ENCODE results near the gene RPL41. TPM values are rescaled to one million over a fixed set of nuclear protein-coding genes. Genes with fewer than 3 reads are reported as not detected.

Gene RPL41
- total and polyA plus RNA-seq, 11 donors, result 533 to 4,466 (median 1,999) TPM

DNA sequence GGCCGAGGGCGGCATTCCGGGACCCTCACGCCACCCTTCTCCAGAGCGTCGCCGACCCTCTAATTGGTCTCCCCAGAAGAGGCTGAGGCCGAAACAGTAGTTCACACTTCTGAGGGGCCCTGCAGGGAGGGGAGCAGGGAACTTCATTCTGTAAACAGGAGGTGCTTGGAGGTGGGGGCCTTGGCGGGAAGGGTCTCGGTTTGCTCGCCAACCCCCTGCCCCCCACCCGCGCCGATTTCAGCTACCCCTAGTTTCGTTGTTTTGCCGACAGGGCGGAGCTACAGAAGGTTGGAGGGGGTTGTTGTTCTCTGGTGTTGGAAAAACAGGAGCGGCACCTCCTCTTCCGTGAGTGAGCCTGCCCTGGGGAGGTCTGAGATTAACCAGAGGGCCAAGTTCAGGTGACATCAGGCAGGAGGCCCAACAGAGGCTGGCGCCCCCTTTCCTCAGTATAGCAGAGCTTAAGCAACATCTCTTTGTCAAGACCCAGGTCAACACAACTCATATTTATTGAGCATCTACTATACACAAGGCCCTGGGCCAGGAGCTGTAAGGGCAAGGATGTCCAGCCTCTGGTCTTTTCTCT, 35.8 kb upstream of the RPL41 start:
- Histone ChIP-seq H3K4me3 (peak overlapping the region in 10 of 12 donors; percentile 35 to 67 (median 54)), H3K27me3 (peaks cover 0 to 17% (median 10%) of the 10 kb centered on the region in 9 donors), H3K36me3 (no peaks in the 10 kb centered on the region), H3K27ac (peak overlapping the region in 1 of 12 donors; percentile 47), H3K9me3 (no peaks in the 10 kb centered on the region), H3K4me1 (peaks cover 0 to 26% (median 16%) of the 10 kb centered on the region in 12 donors)
- TF ChIP-seq, protein P1, sequence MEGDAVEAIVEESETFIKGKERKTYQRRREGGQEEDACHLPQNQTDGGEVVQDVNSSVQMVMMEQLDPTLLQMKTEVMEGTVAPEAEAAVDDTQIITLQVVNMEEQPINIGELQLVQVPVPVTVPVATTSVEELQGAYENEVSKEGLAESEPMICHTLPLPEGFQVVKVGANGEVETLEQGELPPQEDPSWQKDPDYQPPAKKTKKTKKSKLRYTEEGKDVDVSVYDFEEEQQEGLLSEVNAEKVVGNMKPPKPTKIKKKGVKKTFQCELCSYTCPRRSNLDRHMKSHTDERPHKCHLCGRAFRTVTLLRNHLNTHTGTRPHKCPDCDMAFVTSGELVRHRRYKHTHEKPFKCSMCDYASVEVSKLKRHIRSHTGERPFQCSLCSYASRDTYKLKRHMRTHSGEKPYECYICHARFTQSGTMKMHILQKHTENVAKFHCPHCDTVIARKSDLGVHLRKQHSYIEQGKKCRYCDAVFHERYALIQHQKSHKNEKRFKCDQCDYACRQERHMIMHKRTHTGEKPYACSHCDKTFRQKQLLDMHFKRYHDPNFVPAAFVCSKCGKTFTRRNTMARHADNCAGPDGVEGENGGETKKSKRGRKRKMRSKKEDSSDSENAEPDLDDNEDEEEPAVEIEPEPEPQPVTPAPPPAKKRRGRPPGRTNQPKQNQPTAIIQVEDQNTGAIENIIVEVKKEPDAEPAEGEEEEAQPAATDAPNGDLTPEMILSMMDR (IDR thresholded peaks at IDR 0.05), result no peak
- no peak for TF ChIP-seq POLR2A (IDR thresholded peaks at IDR 0.05)
- WGBS, 4 donors, result 32 to 46% (median 39%) methylated on average over 16 to 20 of the region's 20 CpGs
- intact Hi-C loops (cut with DNase I), result no loop called here
- no peak for ATAC-seq
- DNase-seq, result no peak

DNA sequence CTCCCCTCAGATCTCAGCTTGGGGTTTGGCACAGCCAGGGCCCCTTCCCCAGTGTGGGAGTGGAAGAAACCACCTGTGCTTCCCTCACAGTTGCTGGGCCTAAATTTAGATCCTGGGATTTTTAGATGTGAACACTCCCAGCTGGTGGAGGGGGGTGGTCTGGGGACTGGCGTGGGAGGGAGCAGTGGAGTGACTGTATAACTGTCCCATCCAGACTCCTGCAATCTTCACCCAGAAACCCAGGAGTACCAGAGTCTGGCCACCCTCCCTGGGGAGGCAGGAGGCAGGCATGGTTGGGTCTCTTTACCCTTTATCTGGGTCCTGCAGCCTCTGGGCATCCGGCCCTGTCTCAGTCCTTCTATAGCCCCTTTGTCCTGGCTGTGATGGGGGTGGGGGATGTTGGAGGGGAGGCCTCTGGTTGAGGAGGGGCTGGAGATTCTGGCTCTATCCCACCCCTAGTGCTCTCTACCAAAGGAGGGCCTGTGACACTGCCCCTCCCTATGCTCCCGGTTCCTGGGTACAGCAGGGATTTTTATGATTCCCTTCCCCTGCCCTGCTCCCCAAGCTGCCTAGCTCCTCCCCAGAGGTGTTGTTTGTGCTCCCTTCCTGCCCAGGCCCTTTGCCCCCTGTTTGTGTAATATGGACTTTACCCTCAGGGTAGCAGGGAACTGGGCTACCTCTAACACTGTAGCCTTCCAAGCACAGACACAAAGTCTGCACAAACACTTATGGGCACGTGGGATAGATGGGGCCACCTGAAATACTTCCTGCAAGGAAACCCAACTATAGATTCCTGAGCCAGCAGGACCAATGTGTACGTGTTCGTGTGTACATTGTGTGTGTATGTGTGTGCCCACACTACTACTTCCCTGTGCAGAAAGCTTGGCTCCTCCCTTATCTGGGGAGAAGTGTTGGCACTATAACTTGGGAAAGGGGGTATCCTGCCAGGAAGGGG, 34.8 kb upstream of the RPL41 start:
- 50 to 63% (median 58%) methylated on average over 5 to 6 of the region's 6 CpGs for WGBS, 4 donors
- Histone ChIP-seq H3K4me3 (peak overlapping the region in 5 of 12 donors; percentile 2 to 55 (median 54)), H3K4me1 (peaks cover 0 to 29% (median 16%) of the 10 kb centered on the region in 12 donors), H3K9me3 (no peaks in the 10 kb centered on the region), H3K27me3 (peaks cover 0 to 17% (median 10%) of the 10 kb centered on the region in 9 donors), H3K36me3 (no peaks in the 10 kb centered on the region), H3K27ac (peak overlapping the region in 1 of 12 donors; percentile 47)
- no peak for TF ChIP-seq POLR2A (IDR thresholded peaks at IDR 0.05)
- TF ChIP-seq, protein P1 (IDR thresholded peaks at IDR 0.05), result no peak
- ATAC-seq (no peak), DNase-seq (no peak)
- intact Hi-C loops (cut with DNase I), result no loop called here

DNA sequence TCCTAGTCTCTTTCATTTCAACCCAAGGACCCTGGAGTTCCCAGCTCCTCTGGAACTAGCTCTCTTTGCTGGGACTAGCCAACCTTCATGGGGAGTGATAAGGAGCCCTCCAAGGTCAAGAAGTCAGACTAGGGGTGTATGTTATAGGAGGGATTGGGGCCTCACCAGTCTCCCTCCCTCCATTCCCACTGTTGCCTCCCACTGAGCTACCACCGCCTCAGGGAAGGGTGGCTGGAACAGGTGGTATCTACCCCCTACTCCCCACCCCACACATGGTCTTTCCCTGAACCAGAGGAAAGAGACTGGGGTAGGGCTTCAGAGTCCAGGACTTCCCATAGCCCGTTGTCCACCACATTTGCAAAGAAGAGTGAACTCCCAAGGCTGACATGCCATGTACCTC, 34.1 kb upstream of the RPL41 start:
- no peaks in the 10 kb centered on the region for H3K9me3 ChIP-seq
- 49 to 100% (median 82%) methylated on average over 1 to 2 of the region's 2 CpGs for WGBS, 4 donors
- no peak for DNase-seq
- H3K4me3 ChIP-seq, result no peak overlapping the region
- H3K4me1 ChIP-seq, result peaks cover 0 to 34% (median 16%) of the 10 kb centered on the region in 12 donors
- H3K27ac ChIP-seq, result no peak overlapping the region
- intact Hi-C loops (cut with DNase I), result no loop called here
- TF ChIP-seq POLR2A (IDR thresholded peaks at IDR 0.05), result no peak
- TF ChIP-seq, protein P1 (IDR thresholded peaks at IDR 0.05), result no peak
- no peaks in the 10 kb centered on the region for H3K36me3 ChIP-seq
- no peak for ATAC-seq
- peaks cover 0 to 17% (median 10%) of the 10 kb centered on the region in 9 donors for H3K27me3 ChIP-seq

DNA sequence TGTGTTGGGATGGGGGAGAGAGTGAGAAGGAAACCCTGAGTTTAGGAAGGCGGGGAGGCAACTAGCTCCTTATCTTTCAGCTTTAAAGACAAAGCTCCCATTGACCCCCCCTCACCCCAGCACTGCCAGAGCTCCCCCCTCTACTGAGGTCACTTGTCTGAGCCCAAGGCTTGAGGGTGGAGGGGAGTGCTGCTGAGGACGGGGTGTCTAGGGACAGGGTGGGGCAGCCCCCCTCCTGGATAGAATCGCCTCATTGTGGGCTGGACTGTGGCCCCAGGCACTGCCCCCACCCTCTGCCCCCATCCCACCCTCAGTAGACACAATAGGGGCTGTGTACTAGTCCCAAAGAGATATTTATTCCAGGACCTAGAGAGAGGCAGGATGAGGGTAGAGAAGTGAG, 33.5 kb upstream of the RPL41 start:
- Histone ChIP-seq H3K36me3 (no peaks in the 10 kb centered on the region), H3K4me1 (peaks cover 0 to 39% (median 16%) of the 10 kb centered on the region in 12 donors), H3K27me3 (peaks cover 0 to 17% (median 10%) of the 10 kb centered on the region in 9 donors), H3K27ac (no peak overlapping the region), H3K4me3 (no peak overlapping the region), H3K9me3 (no peaks in the 10 kb centered on the region)
- TF ChIP-seq, protein P1 (IDR thresholded peaks at IDR 0.05), result no peak
- no peak for TF ChIP-seq POLR2A (IDR thresholded peaks at IDR 0.05)
- DNase-seq (no peak), ATAC-seq (no peak)
- WGBS, 4 donors, result 57 to 68% (median 64%) methylated on average over 3 of the region's 3 CpGs
- intact Hi-C loops (cut with DNase I), result no loop called here

Data from heart left ventricle (tissue), 16 donors.